ENCODE measurements around the gene DICER1.
"Not testable (repeated sequence)": the region's sequence is repeated elsewhere in the genome, so short reads cannot be mapped to it uniquely, and the experiment has no call there.

DICER1 gene

GRCh38 chr14:95146079-95146771, 11.1 kb downstream of the DICER1 start:
- DNase-seq (ENCODE audit: low read depth), result no peak

- DNase-seq (ENCODE audit: low read depth), result no peak
These were observed 12.5 kb downstream of the DICER1 start for GRCh38 chr14:95144849-95145248.

GRCh38 chr14:95143808-95144620, 13.3 kb downstream of the DICER1 start:
- DNase-seq (ENCODE audit: low read depth), result no peak

- DNase-seq (ENCODE audit: low read depth), result no peak
These were observed 15.1 kb downstream of the DICER1 start for GRCh38 chr14:95142208-95142607.

GRCh38 chr14:95141684-95142083, 15.6 kb downstream of the DICER1 start:
- DNase-seq (ENCODE audit: low read depth), result no peak

- peak; percentile 38 for DNase-seq (ENCODE audit: low read depth)
These were observed 17.1 kb downstream of the DICER1 start for GRCh38 chr14:95140060-95140858.

- DNase-seq (ENCODE audit: low read depth), result no peak
These were observed 18.5 kb downstream of the DICER1 start for GRCh38 chr14:95138876-95139275.

GRCh38 chr14:95138455-95138854, 18.9 kb downstream of the DICER1 start:
- not testable (repeated sequence) for DNase-seq (ENCODE audit: low read depth)

GRCh38 chr14:95137804-95138167, 19.5 kb downstream of the DICER1 start:
- no peak for DNase-seq (ENCODE audit: low read depth)

GRCh38 chr14:95137164-95137803, 20.0 kb downstream of the DICER1 start:
- DNase-seq (ENCODE audit: low read depth), result no peak

- DNase-seq (ENCODE audit: low read depth), result no peak
These were observed 20.7 kb downstream of the DICER1 start for GRCh38 chr14:95136631-95137030.

- no peak for DNase-seq (ENCODE audit: low read depth)
These were observed 22.9 kb downstream of the DICER1 start for GRCh38 chr14:95134304-95134933.

GRCh38 chr14:95133282-95133681, 24.0 kb downstream of the DICER1 start:
- DNase-seq (ENCODE audit: low read depth), result no peak

- peak; percentile 17 for DNase-seq (ENCODE audit: low read depth)
These were observed 24.6 kb downstream of the DICER1 start for GRCh38 chr14:95132760-95133159.

GRCh38 chr14:95130549-95130948, 26.8 kb downstream of the DICER1 start:
- DNase-seq (ENCODE audit: low read depth), result no peak

- no peak for DNase-seq (ENCODE audit: low read depth)
These were observed 29.2 kb downstream of the DICER1 start for GRCh38 chr14:95128140-95128539.

- no peak for DNase-seq (ENCODE audit: low read depth)
These were observed 29.8 kb downstream of the DICER1 start for GRCh38 chr14:95127531-95127911.

- DNase-seq (ENCODE audit: low read depth), result peak; percentile 19
These were observed 30.3 kb downstream of the DICER1 start for GRCh38 chr14:95126906-95127530.

- no peak for DNase-seq (ENCODE audit: low read depth)
These were observed 31.4 kb downstream of the DICER1 start for GRCh38 chr14:95125915-95126314.

GRCh38 chr14:95125221-95125620, 32.1 kb downstream of the DICER1 start:
- DNase-seq (ENCODE audit: low read depth), result no peak

GRCh38 chr14:95123891-95124579, 33.3 kb downstream of the DICER1 start:
- DNase-seq (ENCODE audit: low read depth), result no peak
